22Rv1 (cell line): ENCODE data around the gene EPAS1.

Experiments used
- H3K27ac ChIP-seq: fragments of 450-650 bp; 2 replicates; pipeline ENCODE4 v1.5.1; 2017
- ZFX ChIP-seq: fragments of 450-650 bp; IDR thresholded peaks from 2 replicates; pipeline ENCODE4 v1.6.1; 2017; ENCODE audit warnings: antibody characterized with exemption, borderline replicate concordance
- TF ChIP-seq, protein P1 (sequence below): fragments of 450-650 bp; IDR thresholded peaks from 2 replicates; pipeline ENCODE4 v1.5.1; 2017; ENCODE audit warnings: mild to moderate bottlenecking

EPAS1 gene

DNA sequence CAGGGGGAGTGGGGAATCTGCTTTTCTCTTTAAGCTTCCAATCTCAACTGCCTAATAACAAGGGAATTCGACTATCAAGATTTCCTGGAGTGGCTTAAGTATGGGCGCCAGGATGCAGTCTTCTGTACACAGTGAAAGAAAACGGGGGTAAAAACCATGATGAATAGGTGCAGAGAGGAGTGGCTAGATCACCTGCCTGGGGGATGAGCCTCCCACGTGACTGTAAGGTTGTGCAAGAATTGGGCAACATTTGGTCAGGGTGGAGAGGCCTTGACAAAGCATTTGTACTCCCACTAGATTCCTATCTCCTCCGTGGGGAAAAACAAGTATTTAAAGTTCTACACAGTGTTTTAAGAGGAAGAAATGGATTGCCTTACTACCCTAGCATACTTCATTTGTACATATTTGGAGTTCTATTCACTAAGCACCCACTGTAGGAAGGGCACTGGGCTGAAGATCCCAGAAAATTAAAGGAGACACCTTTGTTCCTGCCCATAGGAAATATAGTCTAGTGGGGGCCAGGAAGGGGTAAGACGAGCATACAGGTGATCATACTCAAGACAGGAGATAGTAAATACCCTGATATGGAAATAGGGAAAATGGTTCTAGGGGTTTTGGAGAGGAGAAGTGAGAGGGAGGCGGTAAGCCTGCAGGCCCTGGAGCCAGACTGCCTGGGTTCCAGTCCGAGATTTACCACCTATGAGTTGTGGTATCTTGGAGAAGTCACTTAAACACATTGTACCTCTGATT, 29.2 kb downstream of the EPAS1 start:
- no peak overlapping the region for H3K27ac ChIP-seq
- no peak for TF ChIP-seq ZFX
- TF ChIP-seq, protein P1, sequence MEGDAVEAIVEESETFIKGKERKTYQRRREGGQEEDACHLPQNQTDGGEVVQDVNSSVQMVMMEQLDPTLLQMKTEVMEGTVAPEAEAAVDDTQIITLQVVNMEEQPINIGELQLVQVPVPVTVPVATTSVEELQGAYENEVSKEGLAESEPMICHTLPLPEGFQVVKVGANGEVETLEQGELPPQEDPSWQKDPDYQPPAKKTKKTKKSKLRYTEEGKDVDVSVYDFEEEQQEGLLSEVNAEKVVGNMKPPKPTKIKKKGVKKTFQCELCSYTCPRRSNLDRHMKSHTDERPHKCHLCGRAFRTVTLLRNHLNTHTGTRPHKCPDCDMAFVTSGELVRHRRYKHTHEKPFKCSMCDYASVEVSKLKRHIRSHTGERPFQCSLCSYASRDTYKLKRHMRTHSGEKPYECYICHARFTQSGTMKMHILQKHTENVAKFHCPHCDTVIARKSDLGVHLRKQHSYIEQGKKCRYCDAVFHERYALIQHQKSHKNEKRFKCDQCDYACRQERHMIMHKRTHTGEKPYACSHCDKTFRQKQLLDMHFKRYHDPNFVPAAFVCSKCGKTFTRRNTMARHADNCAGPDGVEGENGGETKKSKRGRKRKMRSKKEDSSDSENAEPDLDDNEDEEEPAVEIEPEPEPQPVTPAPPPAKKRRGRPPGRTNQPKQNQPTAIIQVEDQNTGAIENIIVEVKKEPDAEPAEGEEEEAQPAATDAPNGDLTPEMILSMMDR, result no peak

DNA sequence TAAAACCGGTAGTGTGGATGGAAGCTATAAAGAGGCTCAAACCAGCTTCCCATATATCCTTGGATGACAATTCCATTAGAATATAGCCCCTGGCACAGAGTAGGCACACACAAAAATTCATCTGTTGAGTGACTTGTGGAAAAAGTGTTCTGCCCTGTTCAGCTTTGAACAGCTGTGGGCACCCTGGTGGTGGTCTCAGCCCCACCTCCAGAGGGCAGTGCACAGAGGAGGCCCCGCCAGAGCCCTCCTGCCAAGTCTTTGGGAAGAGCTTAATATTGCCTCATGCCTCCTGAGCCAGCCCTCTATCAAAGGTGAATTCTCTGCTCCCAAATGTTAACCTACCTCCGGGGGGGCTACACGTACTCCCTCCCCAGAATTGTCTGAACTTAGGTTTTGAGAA, 30.4 kb downstream of the EPAS1 start:
- H3K27ac ChIP-seq, result no peak overlapping the region
- TF ChIP-seq, protein P1, result no peak
- no peak for TF ChIP-seq ZFX

DNA sequence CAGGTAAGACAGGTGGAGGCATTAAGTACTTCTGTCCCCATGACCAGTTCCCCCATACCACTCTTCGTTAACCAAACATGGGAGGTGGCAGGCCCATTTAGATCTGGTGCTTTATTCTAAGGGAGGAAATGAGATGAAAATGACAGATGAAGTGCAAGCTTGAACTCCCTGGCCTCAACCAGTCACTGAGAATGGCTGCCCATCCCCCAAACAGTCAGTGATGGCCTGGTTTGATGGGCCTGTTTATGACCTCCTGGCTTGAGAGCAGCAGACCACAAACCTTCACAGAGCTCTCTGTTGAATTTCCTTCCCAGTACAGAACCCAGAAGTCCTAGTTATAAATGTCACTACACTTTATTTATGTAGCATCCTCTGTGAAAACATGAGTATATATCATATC, 31.1 kb downstream of the EPAS1 start:
- TF ChIP-seq, protein P1, result no peak
- TF ChIP-seq ZFX, result no peak
- H3K27ac ChIP-seq, result no peak overlapping the region

DNA sequence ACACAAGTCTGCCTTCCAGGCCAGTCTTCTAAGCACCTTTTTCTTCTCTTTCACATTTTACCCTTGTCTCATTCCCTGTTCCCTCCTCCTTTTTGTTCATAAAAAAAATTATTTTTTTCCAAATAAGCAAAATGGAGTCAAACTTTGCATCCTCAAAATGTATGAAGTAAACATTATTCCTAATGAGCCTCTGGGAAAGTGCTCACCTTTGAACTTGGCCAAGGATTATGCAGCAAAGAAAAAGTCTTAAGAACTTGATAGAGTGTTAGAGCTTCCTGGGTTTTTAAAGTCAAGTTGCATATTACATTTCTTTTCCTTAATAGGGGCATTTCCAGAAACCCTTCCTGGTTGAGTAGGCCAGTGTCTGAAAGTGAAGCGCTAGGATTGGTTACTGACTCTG, 31.6 kb downstream of the EPAS1 start:
- no peak for TF ChIP-seq ZFX
- TF ChIP-seq, protein P1, result no peak
- no peak overlapping the region for H3K27ac ChIP-seq

DNA sequence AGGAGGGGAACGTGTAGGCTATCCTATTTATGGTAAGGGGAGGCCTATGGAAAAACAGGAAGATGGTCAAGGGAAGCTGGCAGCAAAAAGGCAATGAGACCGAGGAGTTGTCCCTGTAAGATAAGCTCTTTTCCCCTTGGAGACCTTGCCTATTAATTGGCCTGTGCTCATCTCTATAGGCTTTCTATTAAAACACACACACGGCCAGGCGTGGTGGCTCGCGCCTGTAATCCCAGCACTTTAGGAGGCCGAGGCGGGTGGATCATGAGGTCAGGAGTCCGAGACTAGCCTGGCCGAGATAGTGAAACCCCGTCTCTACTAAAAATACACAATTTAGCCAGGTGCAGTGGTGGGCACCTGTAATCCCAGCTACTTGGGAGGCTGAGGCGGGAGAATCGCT, 32.1 kb downstream of the EPAS1 start:
- TF ChIP-seq, protein P1, result no peak
- no peak for TF ChIP-seq ZFX
- H3K27ac ChIP-seq, result no peak overlapping the region

DNA sequence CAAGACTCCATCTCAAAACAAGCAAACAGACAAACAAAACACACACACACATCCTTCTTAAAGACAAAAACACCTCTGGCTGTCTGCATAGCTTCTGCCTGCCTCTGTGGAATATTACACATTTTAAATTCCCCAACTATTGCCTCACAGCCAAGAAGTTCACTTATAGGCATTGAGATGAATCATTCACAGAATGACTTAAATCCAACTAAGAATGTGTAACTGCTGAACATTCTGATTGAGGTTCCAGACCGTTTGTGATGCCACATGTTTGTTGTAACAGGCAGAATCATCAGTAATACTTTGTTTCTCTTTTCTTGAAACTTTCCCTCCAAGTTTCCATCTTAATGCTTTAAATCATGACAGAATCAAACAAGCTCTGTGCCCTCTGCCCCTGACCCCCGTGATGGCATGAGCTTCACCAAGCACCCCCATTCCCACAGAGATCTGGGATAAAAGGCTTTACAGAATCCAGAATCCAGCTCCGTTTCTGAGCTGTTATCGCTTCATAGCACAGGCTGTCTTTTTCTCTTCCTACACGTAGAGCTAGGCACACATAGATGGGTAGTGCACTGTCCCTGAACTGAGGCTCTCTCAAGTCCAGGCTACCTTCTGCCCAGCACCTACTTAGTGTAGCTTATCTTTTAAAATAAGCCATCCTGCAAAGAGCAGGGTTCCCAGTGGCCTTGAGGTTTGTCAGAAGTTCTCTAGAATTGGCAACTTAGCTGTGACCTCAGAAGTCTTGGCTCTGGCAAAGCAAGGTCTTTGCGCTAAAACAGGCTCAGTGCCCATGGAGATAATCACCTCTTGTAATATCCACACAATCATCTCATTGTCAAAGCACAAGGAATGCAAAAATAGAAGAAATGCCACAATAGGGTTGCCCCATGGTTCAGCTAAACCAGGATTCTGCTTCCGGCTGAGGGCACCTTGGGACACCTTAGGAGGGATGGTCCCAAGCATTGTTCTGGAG, 32.9 kb downstream of the EPAS1 start:
- no peak for TF ChIP-seq ZFX
- TF ChIP-seq, protein P1, result no peak

More for the DNA sequence above, 32.9 kb downstream of the EPAS1 start:
- H3K27ac ChIP-seq, result no peak overlapping the region
